GM23338 (cell line): ENCODE data around the gene GPR142.

Source experiments
- CREB1 ChIP-seq: fragments of 250-450 bp; sonication (Bioruptor Pico); IDR thresholded peaks from 2 replicates; pipeline ENCODE4 v1.5.0; 2020; ENCODE audit warnings: low read depth, mild to moderate bottlenecking, moderate library complexity
- EZH2 ChIP-seq: fragments of 200-600 bp; sonication (generic); IDR thresholded peaks from one replicate; pipeline ENCODE4 v1.8.0; 2017; ENCODE audit warnings: antibody characterized with exemption, mild to moderate bottlenecking, low read depth; ENCODE audit not compliant: unreplicated experiment
- EZH2phosphoT487 ChIP-seq: fragments of 200-600 bp; sonication (generic); IDR thresholded peaks from one replicate; pipeline ENCODE4 v1.8.1; 2018; ENCODE audit warnings: antibody characterized with exemption; ENCODE audit not compliant: unreplicated experiment
- POLR2AphosphoS5 ChIP-seq: IDR thresholded peaks from 2 replicates; pipeline ENCODE4 v1.6.1; 2016; ENCODE audit warnings: antibody characterized with exemption, low read depth
- ZNF331 ChIP-seq: fragments of 250-450 bp; sonication (Bioruptor Pico); IDR thresholded peaks from 2 replicates; pipeline ENCODE4 v1.5.0; 2020; ENCODE audit warnings: low read depth, mild to moderate bottlenecking, moderate library complexity
- TF ChIP-seq, protein P1 (sequence below), 2 experiments: fragments of 200-600 bp in 1 of 2; sonication (generic) in 1 of 2; conservative IDR thresholded peaks; 2 replicates each; pipeline versions ENCODE4 v1.5.1 to v1.6.1; 2016 to 2017; ENCODE audit warnings: antibody characterized with exemption in 2 of 2, low read depth in 2 of 2, mild to moderate bottlenecking in 2 of 2, moderate library complexity in 1 of 2
- TF ChIP-seq, protein P2 (sequence below): IDR thresholded peaks from one replicate; pipeline ENCODE4 v1.6.1; 2018; ENCODE audit warnings: antibody characterized with exemption; ENCODE audit not compliant: unreplicated experiment

DNA sequence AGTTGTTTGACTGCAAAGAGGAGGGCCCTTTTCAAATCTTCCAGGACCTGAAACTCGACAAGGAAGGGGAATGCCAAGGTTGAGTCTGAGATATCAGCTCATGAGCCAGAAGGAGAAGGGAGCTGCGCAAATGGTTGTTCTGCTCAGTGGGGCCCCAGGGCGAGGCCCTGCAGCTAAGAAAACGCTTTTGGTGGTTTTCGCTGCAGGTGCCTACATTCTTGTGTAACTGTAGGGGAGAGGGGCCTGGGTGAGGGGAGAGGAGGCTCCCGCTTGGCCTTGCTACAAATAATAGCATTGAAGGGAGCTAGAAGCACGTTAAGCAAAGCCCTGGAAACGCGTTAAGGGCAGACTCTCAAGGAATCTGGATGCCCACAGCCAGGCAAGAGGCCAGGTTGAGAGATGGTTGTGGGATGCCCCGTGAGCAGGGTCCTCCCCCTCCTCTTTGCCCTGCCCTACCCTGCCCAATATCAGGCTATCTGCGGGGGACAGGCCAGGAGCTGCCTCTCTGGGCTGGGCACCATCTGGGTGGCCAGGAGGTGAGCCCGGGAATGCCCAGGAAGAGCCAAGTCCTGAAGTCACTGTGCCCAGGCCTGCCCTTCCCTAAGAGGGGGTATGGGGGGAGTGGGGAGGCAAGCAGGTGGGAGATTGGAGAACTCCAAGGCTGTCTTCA is 21.9 kb downstream of the GPR142 start:
- TF ChIP-seq EZH2: no peak
- TF ChIP-seq, protein P1, sequence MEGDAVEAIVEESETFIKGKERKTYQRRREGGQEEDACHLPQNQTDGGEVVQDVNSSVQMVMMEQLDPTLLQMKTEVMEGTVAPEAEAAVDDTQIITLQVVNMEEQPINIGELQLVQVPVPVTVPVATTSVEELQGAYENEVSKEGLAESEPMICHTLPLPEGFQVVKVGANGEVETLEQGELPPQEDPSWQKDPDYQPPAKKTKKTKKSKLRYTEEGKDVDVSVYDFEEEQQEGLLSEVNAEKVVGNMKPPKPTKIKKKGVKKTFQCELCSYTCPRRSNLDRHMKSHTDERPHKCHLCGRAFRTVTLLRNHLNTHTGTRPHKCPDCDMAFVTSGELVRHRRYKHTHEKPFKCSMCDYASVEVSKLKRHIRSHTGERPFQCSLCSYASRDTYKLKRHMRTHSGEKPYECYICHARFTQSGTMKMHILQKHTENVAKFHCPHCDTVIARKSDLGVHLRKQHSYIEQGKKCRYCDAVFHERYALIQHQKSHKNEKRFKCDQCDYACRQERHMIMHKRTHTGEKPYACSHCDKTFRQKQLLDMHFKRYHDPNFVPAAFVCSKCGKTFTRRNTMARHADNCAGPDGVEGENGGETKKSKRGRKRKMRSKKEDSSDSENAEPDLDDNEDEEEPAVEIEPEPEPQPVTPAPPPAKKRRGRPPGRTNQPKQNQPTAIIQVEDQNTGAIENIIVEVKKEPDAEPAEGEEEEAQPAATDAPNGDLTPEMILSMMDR (conservative IDR thresholded peaks at IDR 0.05; ENCODE audit: low read depth in 2 of 2): no peak
- TF ChIP-seq ZNF331: no peak
- no peak for TF ChIP-seq POLR2AphosphoS5
- TF ChIP-seq, protein P2, sequence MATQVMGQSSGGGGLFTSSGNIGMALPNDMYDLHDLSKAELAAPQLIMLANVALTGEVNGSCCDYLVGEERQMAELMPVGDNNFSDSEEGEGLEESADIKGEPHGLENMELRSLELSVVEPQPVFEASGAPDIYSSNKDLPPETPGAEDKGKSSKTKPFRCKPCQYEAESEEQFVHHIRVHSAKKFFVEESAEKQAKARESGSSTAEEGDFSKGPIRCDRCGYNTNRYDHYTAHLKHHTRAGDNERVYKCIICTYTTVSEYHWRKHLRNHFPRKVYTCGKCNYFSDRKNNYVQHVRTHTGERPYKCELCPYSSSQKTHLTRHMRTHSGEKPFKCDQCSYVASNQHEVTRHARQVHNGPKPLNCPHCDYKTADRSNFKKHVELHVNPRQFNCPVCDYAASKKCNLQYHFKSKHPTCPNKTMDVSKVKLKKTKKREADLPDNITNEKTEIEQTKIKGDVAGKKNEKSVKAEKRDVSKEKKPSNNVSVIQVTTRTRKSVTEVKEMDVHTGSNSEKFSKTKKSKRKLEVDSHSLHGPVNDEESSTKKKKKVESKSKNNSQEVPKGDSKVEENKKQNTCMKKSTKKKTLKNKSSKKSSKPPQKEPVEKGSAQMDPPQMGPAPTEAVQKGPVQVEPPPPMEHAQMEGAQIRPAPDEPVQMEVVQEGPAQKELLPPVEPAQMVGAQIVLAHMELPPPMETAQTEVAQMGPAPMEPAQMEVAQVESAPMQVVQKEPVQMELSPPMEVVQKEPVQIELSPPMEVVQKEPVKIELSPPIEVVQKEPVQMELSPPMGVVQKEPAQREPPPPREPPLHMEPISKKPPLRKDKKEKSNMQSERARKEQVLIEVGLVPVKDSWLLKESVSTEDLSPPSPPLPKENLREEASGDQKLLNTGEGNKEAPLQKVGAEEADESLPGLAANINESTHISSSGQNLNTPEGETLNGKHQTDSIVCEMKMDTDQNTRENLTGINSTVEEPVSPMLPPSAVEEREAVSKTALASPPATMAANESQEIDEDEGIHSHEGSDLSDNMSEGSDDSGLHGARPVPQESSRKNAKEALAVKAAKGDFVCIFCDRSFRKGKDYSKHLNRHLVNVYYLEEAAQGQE: no peak
- no peak for TF ChIP-seq EZH2phosphoT487
- no peak for TF ChIP-seq CREB1 (CRISPR knock-in tag)
